ENCODE measurements around the gene NXPH1. TPM values are rescaled to one million over a fixed set of nuclear protein-coding genes. Genes with fewer than 3 reads are reported as not detected.

Gene NXPH1
- total RNA-seq: not detected in 2 replicates

DNA sequence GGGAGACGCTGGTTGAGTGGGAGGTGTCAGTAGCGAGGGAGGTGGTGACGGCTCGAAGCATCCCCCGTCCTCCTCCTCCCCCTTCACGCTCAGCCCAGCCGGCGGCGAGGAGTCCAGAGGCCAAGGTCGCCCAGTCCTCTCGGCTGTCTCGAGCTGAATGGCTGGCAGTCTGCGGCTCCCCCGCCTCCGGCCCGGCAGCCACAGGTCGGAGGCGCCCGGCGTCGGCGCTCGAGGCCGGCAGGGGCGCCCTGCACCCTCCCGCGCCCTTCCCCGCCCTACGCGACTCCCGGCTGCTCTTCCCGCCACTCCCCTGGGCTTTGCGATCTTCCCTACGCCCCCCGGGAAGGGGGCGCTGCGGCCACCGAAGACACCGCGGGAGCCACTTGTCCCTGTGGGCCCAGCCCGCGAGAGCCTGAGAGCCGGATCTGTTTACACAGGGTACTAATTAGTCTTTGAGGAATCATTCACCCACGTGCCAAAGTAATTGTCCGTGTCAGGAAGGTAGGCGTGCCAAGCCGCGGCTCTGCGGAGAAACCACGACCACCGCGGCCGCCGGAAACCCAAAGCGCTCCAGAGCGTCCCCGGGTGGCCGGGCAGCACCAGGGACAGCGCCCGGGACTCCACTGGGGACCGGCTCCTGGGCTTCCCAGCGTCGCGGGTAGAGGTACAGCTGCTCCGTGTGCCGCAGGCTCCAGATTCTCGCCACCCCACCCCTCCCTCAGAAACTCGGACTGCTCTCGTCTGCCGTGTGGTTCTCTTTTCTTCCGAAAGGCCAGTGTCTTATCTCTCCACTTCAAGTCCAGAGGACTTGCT lies at the start of gene NXPH1:
Gene NXPH1, plus strand, starts transcription at position 133 of the 813 bp plus-strand sequence.

Other genes with a start within 250 kb of the NXPH1 start
- gene ICA1, start 171.4 kb upstream of the NXPH1 start, total RNA-seq: under 0.01 TPM in 2 replicates